ENCODE results near the gene LCE4A. TPM values are rescaled to one million over a fixed set of nuclear protein-coding genes. Genes with fewer than 3 reads are reported as not detected.
"Not testable (repeated sequence)": the region's sequence is repeated elsewhere in the genome, so short reads cannot be mapped to it uniquely, and the experiment has no call there.

The LCE4A gene, protein sequence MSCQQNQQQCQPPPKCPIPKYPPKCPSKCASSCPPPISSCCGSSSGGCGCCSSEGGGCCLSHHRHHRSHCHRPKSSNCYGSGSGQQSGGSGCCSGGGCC
- polyA plus RNA-seq = not detected

DNA sequence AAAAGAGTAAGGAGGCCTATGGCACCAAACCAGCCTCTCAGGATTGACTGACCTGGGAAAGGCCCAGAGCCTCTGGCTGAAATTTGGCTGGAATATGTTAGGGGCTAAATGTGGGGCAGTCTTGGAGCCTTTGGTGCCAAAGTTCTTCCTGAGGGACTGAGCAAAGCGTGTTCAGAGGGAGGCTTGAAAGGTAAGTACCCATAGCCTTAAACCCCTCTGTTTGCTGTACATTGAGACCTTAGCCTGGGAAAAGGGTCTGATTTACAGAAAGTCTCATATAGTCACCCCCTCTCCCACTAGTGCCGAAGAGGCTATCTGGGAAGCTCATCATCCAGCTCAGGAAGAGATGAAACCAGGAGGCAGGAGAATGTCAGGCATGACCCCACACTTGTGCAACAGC, at the start of gene LCE4A:
Gene LCE4A (plus strand): TSS at position 301 of the 400 bp plus-strand sequence. CDS start 916 bp downstream, outside the sequence.
- Mint-ChIP-seq H3K9me3 (peaks cover 0 to 5% (median 0%) of the 10 kb centered on the region in 6 donors), H3K36me3 (no peaks in the 10 kb centered on the region), H3K27me3 (ENCODE audit: low read depth in 3 of 3) (peaks cover 3 to 12% (median 8%) of the 10 kb centered on the region in 3 donors), H3K27ac (no peak within 1 kb of the TSS), H3K4me3 (no peak within 1 kb of the TSS), H3K4me1 (no peaks in the 10 kb centered on the region)
- no peak for DNase-seq

- H3K4me1 Mint-ChIP-seq = peaks cover 0 to 7% of the 10 kb centered on the region in 2 donors
- H3K27me3 Mint-ChIP-seq (ENCODE audit: low read depth in 3 of 3) = peaks cover 0 to 3% (median 2%) of the 10 kb centered on the region in 3 donors
- no peaks in the 10 kb centered on the region for H3K9me3 Mint-ChIP-seq
- no peak overlapping the region for H3K27ac Mint-ChIP-seq
- no peaks in the 10 kb centered on the region for H3K36me3 Mint-ChIP-seq
- no peak overlapping the region for H3K4me3 Mint-ChIP-seq
- no peak for DNase-seq
Measured at GRCh38 chr1:152658649-152659048, 49.3 kb upstream of the LCE4A start.

- H3K27me3 Mint-ChIP-seq (ENCODE audit: low read depth in 3 of 3) = peaks cover 0 to 2% (median 2%) of the 10 kb centered on the region in 3 donors
- no peak within 1 kb of the TSS for H3K4me3 Mint-ChIP-seq
- no peak within 1 kb of the TSS for H3K27ac Mint-ChIP-seq
- no peaks in the 10 kb centered on the region for H3K9me3 Mint-ChIP-seq
- no peak for DNase-seq
- H3K4me1 Mint-ChIP-seq = no peaks in the 10 kb centered on the region
- H3K36me3 Mint-ChIP-seq = no peaks in the 10 kb centered on the region
Measured at GRCh38 chr1:152663098-152663497, 44.9 kb upstream of the LCE4A start, which contains the start of gene LCE2D. Gene LCE2D, plus strand, starts transcription at chr1:152663380. Its CDS starts 726 bp downstream, at chr1:152664106.

- H3K4me1 Mint-ChIP-seq; H3K27me3 Mint-ChIP-seq (ENCODE audit: low read depth in 3 of 3); DNase-seq; H3K9me3 Mint-ChIP-seq; H3K36me3 Mint-ChIP-seq; H3K4me3 Mint-ChIP-seq; H3K27ac Mint-ChIP-seq: not testable (repeated sequence)
Measured at GRCh38 chr1:152666171-152666570, 41.8 kb upstream of the LCE4A start.

GRCh38 chr1:152667648-152668047, 40.3 kb upstream of the LCE4A start:
- Mint-ChIP-seq H3K27me3 (ENCODE audit: low read depth in 3 of 3) (peaks cover 0 to 2% (median 0%) of the 10 kb centered on the region in 3 donors), H3K4me3 (no peak overlapping the region), H3K36me3 (no peaks in the 10 kb centered on the region), H3K9me3 (no peaks in the 10 kb centered on the region), H3K27ac (no peak overlapping the region), H3K4me1 (no peaks in the 10 kb centered on the region)
- no peak for DNase-seq

DNA sequence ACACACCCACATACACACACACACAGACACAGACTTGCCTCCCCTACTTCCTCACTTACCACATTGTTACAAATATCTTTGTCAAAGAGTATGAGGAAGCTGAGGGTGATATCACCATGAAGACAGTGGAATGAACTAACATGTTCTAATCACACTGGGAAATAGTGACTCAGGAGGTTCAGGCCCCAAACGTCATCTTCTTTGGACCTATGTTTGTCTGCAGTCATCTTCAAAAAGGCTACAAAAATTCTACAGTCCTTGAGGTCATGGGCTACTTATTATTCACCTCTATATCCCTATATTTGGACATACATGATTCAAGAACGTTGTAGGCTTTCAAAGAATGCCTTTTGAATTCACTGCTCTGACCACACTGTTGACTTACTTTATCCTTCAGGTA, 34.9 kb upstream of the LCE4A start:
- Mint-ChIP-seq H3K9me3 (peaks cover 0 to 2% (median 0%) of the 10 kb centered on the region in 6 donors), H3K4me1 (no peaks in the 10 kb centered on the region), H3K36me3 (no peaks in the 10 kb centered on the region), H3K27ac (peak overlapping the region in 1 of 6 donors; percentile 14), H3K27me3 (ENCODE audit: low read depth in 3 of 3) (no peaks in the 10 kb centered on the region), H3K4me3 (no peak overlapping the region)
- no peak for DNase-seq

DNA sequence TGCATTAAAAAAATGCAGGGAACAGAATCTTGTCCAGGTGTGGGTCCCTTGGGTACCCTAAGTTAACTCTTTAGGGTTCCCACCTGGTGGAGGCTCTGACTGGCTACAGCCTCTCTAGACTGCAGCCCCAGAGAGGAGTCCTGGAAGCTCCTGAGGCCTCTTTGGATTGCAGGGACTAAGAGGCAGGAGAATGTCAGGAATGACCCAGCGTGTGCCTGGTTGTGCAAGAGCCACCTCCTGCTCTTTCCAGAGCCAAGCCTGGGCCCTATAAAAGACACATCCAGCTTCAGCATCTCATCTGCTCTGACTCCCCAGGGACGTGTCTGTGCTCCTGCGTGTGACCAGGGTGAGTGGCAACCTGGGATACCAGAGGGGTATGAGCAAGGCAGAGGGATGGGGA, 33.0 kb upstream of the LCE4A start, which contains the start of gene LCE2C:
Gene LCE2C (plus strand): TSS at position 297 of the 400 bp plus-strand sequence. CDS start 737 bp downstream, outside the sequence.
- H3K9me3 Mint-ChIP-seq; H3K36me3 Mint-ChIP-seq; H3K4me1 Mint-ChIP-seq; H3K27me3 Mint-ChIP-seq (ENCODE audit: low read depth in 3 of 3); DNase-seq; H3K4me3 Mint-ChIP-seq; H3K27ac Mint-ChIP-seq: not testable (repeated sequence)

- Mint-ChIP-seq H3K9me3 (peaks cover 0 to 3% (median 0%) of the 10 kb centered on the region in 6 donors), H3K4me1 (no peaks in the 10 kb centered on the region), H3K36me3 (no peaks in the 10 kb centered on the region), H3K27me3 (ENCODE audit: low read depth in 3 of 3) (peaks cover 4 to 7% (median 5%) of the 10 kb centered on the region in 3 donors), H3K27ac (no peak overlapping the region), H3K4me3 (no peak overlapping the region)
- no peak for DNase-seq
Measured at GRCh38 chr1:152679459-152679858, 28.5 kb upstream of the LCE4A start.

DNA sequence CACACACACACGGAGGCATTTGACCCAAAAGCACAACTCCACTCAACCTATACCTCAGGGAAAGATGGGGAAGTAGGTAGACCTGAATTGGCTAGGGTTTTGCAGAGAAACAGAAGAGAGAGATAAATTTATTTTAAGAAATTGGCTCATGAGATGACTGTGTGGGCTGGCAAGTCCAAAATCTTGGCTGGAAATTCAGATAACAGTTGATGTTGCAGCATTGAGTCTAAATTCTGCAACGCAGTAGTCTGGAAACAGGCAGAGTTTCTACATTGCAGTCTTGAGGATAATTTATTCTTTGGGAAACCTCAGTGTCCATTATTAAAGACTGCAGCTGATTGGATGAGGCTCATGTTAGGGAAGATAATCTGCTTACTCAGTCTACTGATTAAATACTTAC, 26.3 kb upstream of the LCE4A start:
- Mint-ChIP-seq H3K4me1 (no peaks in the 10 kb centered on the region), H3K4me3 (no peak overlapping the region), H3K9me3 (peaks cover 0 to 3% (median 0%) of the 10 kb centered on the region in 6 donors), H3K27ac (no peak overlapping the region), H3K27me3 (ENCODE audit: low read depth in 3 of 3) (peaks cover 4 to 8% (median 7%) of the 10 kb centered on the region in 3 donors), H3K36me3 (no peaks in the 10 kb centered on the region)
- DNase-seq = no peak

DNA sequence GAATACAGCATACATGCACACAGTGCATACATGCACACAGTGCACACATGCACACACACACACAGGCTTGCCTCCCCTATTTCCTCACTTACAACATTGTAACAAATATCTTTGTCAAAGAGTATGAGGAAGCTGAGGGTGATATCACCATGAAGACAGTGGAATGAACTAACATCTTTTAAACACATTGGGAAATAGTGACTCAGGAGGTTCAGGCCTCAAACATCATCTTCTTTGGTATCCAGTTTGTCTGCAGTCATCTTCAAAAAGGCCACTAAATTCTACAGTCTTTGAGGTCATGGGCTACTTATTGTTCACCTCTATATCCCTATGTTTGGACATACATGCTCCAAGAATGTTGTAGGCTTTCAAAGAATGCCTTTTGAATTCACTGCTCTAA, 24.1 kb upstream of the LCE4A start:
- no peak overlapping the region for H3K4me3 Mint-ChIP-seq
- peaks cover 4 to 8% (median 6%) of the 10 kb centered on the region in 3 donors for H3K27me3 Mint-ChIP-seq (ENCODE audit: low read depth in 3 of 3)
- no peak for DNase-seq
- H3K4me1 Mint-ChIP-seq = no peaks in the 10 kb centered on the region
- H3K27ac Mint-ChIP-seq = no peak overlapping the region
- H3K36me3 Mint-ChIP-seq = no peaks in the 10 kb centered on the region
- peaks cover 0 to 1% (median 0%) of the 10 kb centered on the region in 6 donors for H3K9me3 Mint-ChIP-seq

DNA sequence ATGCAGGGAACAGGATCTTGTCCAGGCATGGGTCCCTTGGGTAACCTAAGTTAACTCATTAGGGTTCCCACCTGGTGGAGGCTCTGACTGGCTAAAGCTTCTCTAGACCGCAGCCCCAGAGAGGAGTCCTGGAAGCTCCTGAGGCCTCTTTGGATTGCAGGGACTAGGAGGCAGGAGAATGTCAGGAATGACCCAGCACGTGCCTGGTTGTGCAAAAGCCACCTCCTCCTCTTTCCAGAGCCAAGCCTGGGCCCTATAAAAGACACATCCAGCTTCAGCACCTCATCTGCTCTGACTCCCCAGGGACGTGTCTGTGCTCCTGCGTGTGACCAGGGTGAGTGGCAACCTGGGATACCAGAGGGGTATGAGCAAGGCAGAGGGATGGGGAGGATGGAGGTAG, 22.1 kb upstream of the LCE4A start, which contains the start of gene LCE2B:
Gene LCE2B (plus strand): TSS at position 301 of the 400 bp plus-strand sequence. CDS start 721 bp downstream, outside the sequence.
- H3K4me3 Mint-ChIP-seq = not testable (repeated sequence)

GRCh38 chr1:152697701-152698600, 10.0 kb upstream of the LCE4A start, which contains the start of gene LCE2A:
Gene LCE2A, plus strand, starts transcription at chr1:152698345. Its CDS starts 557 bp downstream, at chr1:152698902.
- DNase-seq = no peak
- H3K9me3 Mint-ChIP-seq = peaks cover 0 to 6% (median 0%) of the 10 kb centered on the region in 6 donors
- no peak within 1 kb of the TSS for H3K27ac Mint-ChIP-seq
- peaks cover 0 to 11% (median 0%) of the 10 kb centered on the region in 3 donors for H3K27me3 Mint-ChIP-seq (ENCODE audit: low read depth in 3 of 3)
- no peak within 1 kb of the TSS for H3K4me3 Mint-ChIP-seq
- H3K4me1 Mint-ChIP-seq = no peaks in the 10 kb centered on the region
- H3K36me3 Mint-ChIP-seq = no peaks in the 10 kb centered on the region

More for the DNA sequence above, 22.1 kb upstream of the LCE4A start, which contains the start of gene LCE2B:
- not testable (repeated sequence) for H3K4me1 Mint-ChIP-seq, H3K27ac Mint-ChIP-seq, DNase-seq, H3K36me3 Mint-ChIP-seq, H3K9me3 Mint-ChIP-seq
- H3K27me3 Mint-ChIP-seq (ENCODE audit: low read depth in 3 of 3) = peaks cover 3 to 19% (median 7%) of the 10 kb centered on the region in 3 donors

DNA sequence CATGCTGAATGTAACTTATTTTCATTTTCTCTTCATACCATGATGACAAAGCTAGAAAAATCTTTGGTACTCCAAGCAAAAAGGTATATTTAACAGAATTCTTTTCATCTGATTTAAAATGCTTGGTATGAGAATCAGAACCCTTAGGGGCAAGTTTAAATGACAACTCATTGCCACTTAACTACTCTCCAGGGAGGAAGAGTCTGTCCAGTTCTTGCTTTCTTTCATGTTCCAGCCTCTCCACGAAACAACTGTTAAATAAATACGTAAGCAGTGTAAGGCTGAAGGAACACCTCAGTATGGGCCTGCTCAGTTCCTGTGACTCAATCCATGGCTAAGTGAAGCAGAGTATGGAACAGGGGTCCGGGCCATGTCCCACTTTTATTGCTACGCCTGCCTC, 8.2 kb upstream of the LCE4A start:
- DNase-seq = no peak
- H3K9me3 Mint-ChIP-seq = peaks cover 0 to 11% (median 0%) of the 10 kb centered on the region in 6 donors
- peaks cover 0 to 7% (median under 1%) of the 10 kb centered on the region in 3 donors for H3K27me3 Mint-ChIP-seq (ENCODE audit: low read depth in 3 of 3)
- no peaks in the 10 kb centered on the region for H3K4me1 Mint-ChIP-seq
- H3K27ac Mint-ChIP-seq = no peak overlapping the region
- H3K4me3 Mint-ChIP-seq = no peak overlapping the region
- no peaks in the 10 kb centered on the region for H3K36me3 Mint-ChIP-seq

- Mint-ChIP-seq H3K4me3 (no peak overlapping the region), H3K27me3 (ENCODE audit: low read depth in 3 of 3) (peaks cover 0 to 15% (median 0%) of the 10 kb centered on the region in 3 donors), H3K9me3 (peaks cover 0 to 1% (median 0%) of the 10 kb centered on the region in 6 donors), H3K36me3 (no peaks in the 10 kb centered on the region), H3K27ac (no peak overlapping the region), H3K4me1 (no peaks in the 10 kb centered on the region)
- no peak for DNase-seq
Measured at GRCh38 chr1:152718238-152718637, 10.3 kb downstream of the LCE4A start.

Data from immature natural killer cell (primary cell).